ENCODE measurements around the gene NSD2.

Gene NSD2

GRCh38 chr4:1940566-1940965, 69.4 kb downstream of the NSD2 start:
- DNase-seq (ENCODE audit: low read depth), result no peak
- TF ChIP-seq CTCF (conservative IDR thresholded peaks at IDR 0.05; ENCODE audit: low read depth, low read length), result no peak
- no peak overlapping the region for H3K4me3 ChIP-seq (ENCODE audit: low read depth, low read length)

- TF ChIP-seq CTCF (conservative IDR thresholded peaks at IDR 0.05; ENCODE audit: low read depth, low read length), result no peak
- DNase-seq (ENCODE audit: low read depth), result no peak
These were observed 72.7 kb downstream of the NSD2 start for GRCh38 chr4:1943928-1944327.

GRCh38 chr4:1945124-1945895, 74.1 kb downstream of the NSD2 start:
- H3K4me3 ChIP-seq (ENCODE audit: low read depth, low read length), result no peak overlapping the region
- DNase-seq (ENCODE audit: low read depth), result no peak
- no peak for TF ChIP-seq CTCF (conservative IDR thresholded peaks at IDR 0.05; ENCODE audit: low read depth, low read length)

More at GRCh38 chr4:1943928-1944327, 72.7 kb downstream of the NSD2 start:
- H3K4me3 ChIP-seq (ENCODE audit: low read depth, low read length), result no peak overlapping the region

- no peak overlapping the region for H3K4me3 ChIP-seq (ENCODE audit: low read depth, low read length)
- DNase-seq (ENCODE audit: low read depth), result no peak
- TF ChIP-seq CTCF (conservative IDR thresholded peaks at IDR 0.05; ENCODE audit: low read depth, low read length), result no peak
These were observed 74.7 kb downstream of the NSD2 start for GRCh38 chr4:1945912-1946311.

GRCh38 chr4:1948232-1948631, 77.0 kb downstream of the NSD2 start:
- TF ChIP-seq CTCF (conservative IDR thresholded peaks at IDR 0.05; ENCODE audit: low read depth, low read length), result no peak
- H3K4me3 ChIP-seq (ENCODE audit: low read depth, low read length), result no peak overlapping the region
- no peak for DNase-seq (ENCODE audit: low read depth)

GRCh38 chr4:1948892-1949436, 77.8 kb downstream of the NSD2 start:
- DNase-seq (ENCODE audit: low read depth), result no peak
- peak; percentile 26 for TF ChIP-seq CTCF (conservative IDR thresholded peaks at IDR 0.05; ENCODE audit: low read depth, low read length)
- H3K4me3 ChIP-seq (ENCODE audit: low read depth, low read length), result no peak overlapping the region

- H3K4me3 ChIP-seq (ENCODE audit: low read depth, low read length), result no peak overlapping the region
- no peak for DNase-seq (ENCODE audit: low read depth)
- TF ChIP-seq CTCF (conservative IDR thresholded peaks at IDR 0.05; ENCODE audit: low read depth, low read length), result no peak
These were observed 79.2 kb downstream of the NSD2 start for GRCh38 chr4:1950369-1950768.
